NCI-H1092 (cell line): Measurements from ENCODE around the gene TGFBRAP1.
A peak's percentile ranks its signal among the peaks of the same experiment; 100 is the strongest.
"Not testable (repeated sequence)": the region's sequence is repeated elsewhere in the genome, so short reads cannot be mapped to it uniquely, and the experiment has no call there.

Experiments
- DNase-seq: peaks from one replicate; lab custom pipeline; 2025; lab: John Stamatoyannopoulos, UW

The TGFBRAP1 gene

GRCh38 chr2:105358593-105358992, 29.1 kb upstream of the TGFBRAP1 start:
- DNase-seq = no peak

GRCh38 chr2:105357122-105357521, 27.6 kb upstream of the TGFBRAP1 start:
- no peak for DNase-seq

- no peak for DNase-seq
These were observed 15.3 kb upstream of the TGFBRAP1 start for GRCh38 chr2:105344704-105345345.

- DNase-seq = no peak
These were observed 9.9 kb upstream of the TGFBRAP1 start for GRCh38 chr2:105339414-105339813.

- no peak for DNase-seq
These were observed 8.5 kb upstream of the TGFBRAP1 start for GRCh38 chr2:105338020-105338385.

- peak; percentile 87 for DNase-seq
These were observed 7.8 kb upstream of the TGFBRAP1 start, which contains the start of gene C2orf49 for GRCh38 chr2:105337122-105338019. Gene C2orf49, plus strand, starts transcription at chr2:105337540. Its CDS starts 48 bp downstream, at chr2:105337588.

- DNase-seq = no peak
These were observed 7.2 kb upstream of the TGFBRAP1 start for GRCh38 chr2:105336786-105337121.

- no peak for DNase-seq
These were observed 5.9 kb upstream of the TGFBRAP1 start for GRCh38 chr2:105335469-105335868.

GRCh38 chr2:105334211-105334610, 4.7 kb upstream of the TGFBRAP1 start:
- DNase-seq = no peak

GRCh38 chr2:105330681-105331375, 1.3 kb upstream of the TGFBRAP1 start:
- DNase-seq = no peak

GRCh38 chr2:105329197-105329554, 359 bp downstream of the TGFBRAP1 start:
- DNase-seq = no peak

- no peak for DNase-seq
These were observed 996 bp downstream of the TGFBRAP1 start for GRCh38 chr2:105328281-105329196.

GRCh38 chr2:105327690-105328089, 1.8 kb downstream of the TGFBRAP1 start:
- no peak for DNase-seq

- not testable (repeated sequence) for DNase-seq
These were observed 2.3 kb downstream of the TGFBRAP1 start for GRCh38 chr2:105327271-105327670.

- no peak for DNase-seq
These were observed 4.1 kb downstream of the TGFBRAP1 start for GRCh38 chr2:105325389-105325963.

- DNase-seq = no peak
These were observed 4.8 kb downstream of the TGFBRAP1 start for GRCh38 chr2:105324732-105325131.

- DNase-seq = no peak
These were observed 5.4 kb downstream of the TGFBRAP1 start for GRCh38 chr2:105324101-105324500.

GRCh38 chr2:105323111-105323510, 6.4 kb downstream of the TGFBRAP1 start:
- DNase-seq = no peak

- no peak for DNase-seq
These were observed 7.5 kb downstream of the TGFBRAP1 start for GRCh38 chr2:105321875-105322646.

GRCh38 chr2:105320651-105321215, 8.8 kb downstream of the TGFBRAP1 start:
- no peak for DNase-seq
